HEK293 (cell line): ENCODE results near the gene CCDC50.

Experiments used
- CTCF ChIA-PET: fragments of 350-600 bp; formaldehyde crosslinking; extraction: SDS; loops from one replicate; lab custom pipeline; 2021; ENCODE audit warnings: antibody characterized with exemption; lab: Yijun Ruan, JAX
- POLR2A ChIA-PET: fragments of 300-600 bp; formaldehyde crosslinking; extraction: SDS; loops from one replicate; lab custom pipeline; 2020; ENCODE audit warnings: antibody characterized with exemption, inconsistent platforms; lab: Yijun Ruan, JAX
- H3K27ac ChIP-seq: fragments of 200-500 bp; sonication (Bioruptor generic); 2 replicates; pipeline ENCODE4 v1.5.1; 2014; ENCODE audit warnings: low read depth, low read length, control low read depth, inconsistent platforms; ENCODE audit errors: extremely low read depth
- H3K36me3 ChIP-seq, 2 experiments: fragments of 200-500 bp in 1 of 2; sonication (Bioruptor generic) in 1 of 2; 1 replicate in 1 of 2; 2 replicates in 1 of 2; pipeline ENCODE4 v1.5.1; 2014 to 2017; ENCODE audit warnings: inconsistent platforms in 2 of 2, low read length in 2 of 2; ENCODE audit not compliant: control insufficient read depth in 2 of 2, insufficient read depth in 1 of 2
- H3K4me1 ChIP-seq: fragments of 200-500 bp; sonication (Bioruptor generic); 2 replicates; pipeline ENCODE4 v1.5.1; 2014; ENCODE audit warnings: mild to moderate bottlenecking, low read length, inconsistent platforms; ENCODE audit not compliant: control insufficient read depth, insufficient read depth
- H3K4me3 ChIP-seq: 2 replicates; pipeline ENCODE4 v1.5.1; 2011; ENCODE audit warnings: low read depth, mild to moderate bottlenecking, control low read depth, low read length, moderate library complexity
- H3K9me3 ChIP-seq: fragments of 200-500 bp; sonication (Bioruptor generic); 2 replicates; pipeline ENCODE4 v1.5.1; 2014; ENCODE audit warnings: low read depth, low read length, inconsistent platforms; ENCODE audit not compliant: control insufficient read depth, insufficient read depth
- BCL11B ChIP-seq: fragments of 450-650 bp; formaldehyde crosslinking; IDR thresholded peaks from 2 replicates; pipeline ENCODE4 v1.5.1; 2016; ENCODE audit warnings: low read depth, missing biosample characterization, missing genetic modification characterization
- PRDM2 ChIP-seq: fragments of 450-650 bp; formaldehyde crosslinking; IDR thresholded peaks from 2 replicates; pipeline ENCODE4 v1.5.1; 2016; ENCODE audit warnings: missing biosample characterization, missing genetic modification characterization, borderline replicate concordance
- SETDB1 ChIP-seq: IDR thresholded peaks from one replicate; pipeline ENCODE4 v1.6.1; 2017; ENCODE audit warnings: mild to moderate bottlenecking, low read length, moderate library complexity, mixed read lengths; ENCODE audit not compliant: insufficient read length
- ZBTB44 ChIP-seq: fragments of 450-650 bp; IDR thresholded peaks from 2 replicates; pipeline ENCODE4 v1.5.1; 2018; ENCODE audit warnings: missing biosample characterization, mild to moderate bottlenecking, missing genetic modification characterization
- ZBTB6 ChIP-seq: fragments of 450-650 bp; formaldehyde crosslinking; IDR thresholded peaks from 2 replicates; pipeline ENCODE4 v1.5.1; 2017; ENCODE audit warnings: missing biosample characterization, missing genetic modification characterization
- ZBTB8A ChIP-seq: fragments of 450-650 bp; formaldehyde crosslinking; IDR thresholded peaks from 2 replicates; pipeline ENCODE4 v1.5.1; 2016; ENCODE audit warnings: missing biosample characterization, missing genetic modification characterization
- ZEB2 ChIP-seq: fragments of 450-650 bp; formaldehyde crosslinking; IDR thresholded peaks from 2 replicates; pipeline ENCODE4 v1.5.1; 2016; ENCODE audit warnings: missing biosample characterization, missing genetic modification characterization
- ZFP41 ChIP-seq: fragments of 450-650 bp; formaldehyde crosslinking; IDR thresholded peaks from 2 replicates; pipeline ENCODE4 v1.5.1; 2016; ENCODE audit warnings: missing biosample characterization, missing genetic modification characterization, borderline replicate concordance
- ZNF132 ChIP-seq: fragments of 450-650 bp; formaldehyde crosslinking; IDR thresholded peaks from 2 replicates; pipeline ENCODE4 v1.5.1; 2017; ENCODE audit warnings: missing biosample characterization, missing genetic modification characterization, borderline replicate concordance
- ZNF214 ChIP-seq: fragments of 450-650 bp; formaldehyde crosslinking; IDR thresholded peaks from 2 replicates; pipeline ENCODE4 v1.5.1; 2017; ENCODE audit warnings: missing biosample characterization, mild to moderate bottlenecking, missing genetic modification characterization, borderline replicate concordance
- ZNF335 ChIP-seq: fragments of 450-650 bp; formaldehyde crosslinking; conservative IDR thresholded peaks from 2 replicates; pipeline ENCODE4 v1.5.1; 2016; ENCODE audit warnings: missing biosample characterization, missing genetic modification characterization
- ZNF433 ChIP-seq: fragments of 450-650 bp; formaldehyde crosslinking; IDR thresholded peaks from 2 replicates; pipeline ENCODE4 v1.5.1; 2016; ENCODE audit warnings: missing biosample characterization, missing genetic modification characterization, low read depth
- ZNF488 ChIP-seq: fragments of 450-650 bp; formaldehyde crosslinking; IDR thresholded peaks from 2 replicates; pipeline ENCODE4 v1.5.1; 2016; ENCODE audit warnings: missing biosample characterization, missing genetic modification characterization
- ZNF529 ChIP-seq: fragments of 450-650 bp; formaldehyde crosslinking; IDR thresholded peaks from 2 replicates; pipeline ENCODE4 v1.5.1; 2017; ENCODE audit warnings: missing genetic modification characterization, missing biosample characterization; ENCODE audit not compliant: insufficient replicate concordance
- ZNF544 ChIP-seq: fragments of 450-650 bp; formaldehyde crosslinking; IDR thresholded peaks from 2 replicates; pipeline ENCODE4 v1.5.0; 2017; ENCODE audit warnings: missing biosample characterization, missing genetic modification characterization
- ZNF621 ChIP-seq: fragments of 450-650 bp; formaldehyde crosslinking; IDR thresholded peaks from 2 replicates; pipeline ENCODE4 v1.5.1; 2017; ENCODE audit warnings: missing biosample characterization, missing genetic modification characterization
- ZNF645 ChIP-seq: fragments of 450-650 bp; formaldehyde crosslinking; IDR thresholded peaks from 2 replicates; pipeline ENCODE4; 2016; ENCODE audit warnings: missing biosample characterization, missing genetic modification characterization
- ZNF707 ChIP-seq: fragments of 450-650 bp; formaldehyde crosslinking; IDR thresholded peaks from 2 replicates; pipeline ENCODE4 v1.5.1; 2016; ENCODE audit warnings: missing biosample characterization, missing genetic modification characterization
- ZSCAN5A ChIP-seq: fragments of 450-650 bp; formaldehyde crosslinking; IDR thresholded peaks from 2 replicates; pipeline ENCODE4 v1.5.1; 2016; ENCODE audit warnings: missing biosample characterization, missing genetic modification characterization

Gene CCDC50

GRCh38 chr3:191426311-191426710, 97.1 kb downstream of the CCDC50 start:
- Histone ChIP-seq H3K9me3 (no peaks in the 10 kb centered on the region), H3K4me1 (no peaks in the 10 kb centered on the region), H3K4me3 (no peak overlapping the region), H3K27ac (no peak overlapping the region), H3K36me3 (no peaks in the 10 kb centered on the region)
- TF ChIP-seq SETDB1 (no peak), ZBTB6 (tag by site-specific recombination) (no peak), ZNF544 (tag by site-specific recombination) (no peak), ZNF529 (tag by site-specific recombination) (no peak), ZNF214 (tag by site-specific recombination) (no peak), ZBTB8A (tag by site-specific recombination) (no peak)
- ChIA-PET POLR2A (no interaction called here), CTCF (no interaction called here)

GRCh38 chr3:191428177-191428576, 99.0 kb downstream of the CCDC50 start:
- POLR2A ChIA-PET, result no interaction called here
- no peaks in the 10 kb centered on the region for H3K9me3 ChIP-seq

GRCh38 chr3:191430103-191430502, 100.9 kb downstream of the CCDC50 start:
- H3K4me3 ChIP-seq, result no peak overlapping the region
- no peaks in the 10 kb centered on the region for H3K4me1 ChIP-seq
- ChIA-PET CTCF (no interaction called here), POLR2A (no interaction called here)
- H3K27ac ChIP-seq, result no peak overlapping the region
- H3K9me3 ChIP-seq, result no peaks in the 10 kb centered on the region
- H3K36me3 ChIP-seq, result no peaks in the 10 kb centered on the region
- TF ChIP-seq ZSCAN5A (tag by site-specific recombination) (no peak), ZFP41 (tag by site-specific recombination) (no peak), ZNF335 (tag by site-specific recombination) (no peak), PRDM2 (tag by site-specific recombination) (no peak), ZNF621 (tag by site-specific recombination) (no peak), ZNF488 (tag by site-specific recombination) (no peak), ZNF707 (tag by site-specific recombination) (no peak), BCL11B (no peak), ZEB2 (tag by site-specific recombination) (no peak), ZNF645 (tag by site-specific recombination) (no peak)

More at GRCh38 chr3:191428177-191428576, 99.0 kb downstream of the CCDC50 start:
- H3K27ac ChIP-seq, result no peak overlapping the region
- H3K4me3 ChIP-seq, result no peak overlapping the region
- H3K4me1 ChIP-seq, result no peaks in the 10 kb centered on the region
- TF ChIP-seq ZNF132 (tag by site-specific recombination) (no peak), BCL11B (no peak), ZBTB44 (tag by site-specific recombination) (no peak), ZNF433 (tag by site-specific recombination) (no peak)
- TF ChIP-seq, all 188 proteins: peak for 0
- no peaks in the 10 kb centered on the region for H3K36me3 ChIP-seq
- CTCF ChIA-PET, result no interaction called here
